SKM-1 (cell line): Measurements from ENCODE around the gene POGK.

ENCODE experiments used
- DNase-seq: peaks from one replicate; lab custom pipeline; 2025; ENCODE audit not compliant: unreplicated experiment; lab: John Stamatoyannopoulos, UW

Gene POGK

GRCh38 chr1:166900987-166901386 is 61.7 kb downstream of the POGK start:
- DNase-seq, result no peak

- peak; percentile 99 for DNase-seq
Measured at GRCh38 chr1:166902279-166902678, 63.0 kb downstream of the POGK start.

GRCh38 chr1:166903232-166903631 is 64.0 kb downstream of the POGK start:
- DNase-seq, result peak; percentile 61

GRCh38 chr1:166905136-166905535 is 65.9 kb downstream of the POGK start:
- DNase-seq, result no peak

GRCh38 chr1:166905900-166906299 is 66.6 kb downstream of the POGK start:
- no peak for DNase-seq
